GM18867 (cell line): ENCODE data around the gene NAV2.
"Not testable (repeated sequence)": the region's sequence is repeated elsewhere in the genome, so short reads cannot be mapped to it uniquely, and the experiment has no call there.

Experiments
- ATAC-seq: cut with Tn5 transposase; IDR thresholded peaks from one replicate; pipeline ENCODE4 v1.9.1; 2021; ENCODE audit warnings: mild to moderate bottlenecking, moderate library complexity; ENCODE audit not compliant: unreplicated experiment

NAV2 gene

GRCh38 chr11:19938866-19939265, 226.2 kb downstream of the NAV2 start:
- peak; percentile 57 for ATAC-seq

- peak; percentile 55 for ATAC-seq
Measured at GRCh38 chr11:19939415-19939929, 226.8 kb downstream of the NAV2 start.

GRCh38 chr11:19940831-19941230, 228.2 kb downstream of the NAV2 start:
- ATAC-seq = no peak

- ATAC-seq = no peak
Measured at GRCh38 chr11:19946681-19947080, 234.0 kb downstream of the NAV2 start.

- no peak for ATAC-seq
Measured at GRCh38 chr11:19947537-19948114, 235.0 kb downstream of the NAV2 start.

- ATAC-seq = no peak
Measured at GRCh38 chr11:19949606-19950005, 237.0 kb downstream of the NAV2 start.

- ATAC-seq = peak; percentile 89
Measured at GRCh38 chr11:19951558-19952115, 239.0 kb downstream of the NAV2 start.

- no peak for ATAC-seq
Measured at GRCh38 chr11:19952116-19952605, 239.5 kb downstream of the NAV2 start.

GRCh38 chr11:19952911-19953310, 240.3 kb downstream of the NAV2 start:
- no peak for ATAC-seq

GRCh38 chr11:19953336-19953735, 240.7 kb downstream of the NAV2 start:
- no peak for ATAC-seq

- no peak for ATAC-seq
Measured at GRCh38 chr11:19953909-19954308, 241.3 kb downstream of the NAV2 start.

- ATAC-seq = no peak
Measured at GRCh38 chr11:19954899-19955298, 242.3 kb downstream of the NAV2 start.

- ATAC-seq = no peak
Measured at GRCh38 chr11:19955660-19956059, 243.0 kb downstream of the NAV2 start.

- no peak for ATAC-seq
Measured at GRCh38 chr11:19956228-19956627, 243.6 kb downstream of the NAV2 start.

- no peak for ATAC-seq
Measured at GRCh38 chr11:19957294-19957943, 244.8 kb downstream of the NAV2 start.

- ATAC-seq = no peak
Measured at GRCh38 chr11:19958204-19958603, 245.6 kb downstream of the NAV2 start.

- ATAC-seq = no peak
Measured at GRCh38 chr11:19959210-19959609, 246.6 kb downstream of the NAV2 start.

- ATAC-seq = no peak
Measured at GRCh38 chr11:19959648-19960059, 247.0 kb downstream of the NAV2 start.

GRCh38 chr11:19960410-19960809, 247.8 kb downstream of the NAV2 start:
- ATAC-seq = not testable (repeated sequence)

GRCh38 chr11:19961225-19961624, 248.6 kb downstream of the NAV2 start:
- ATAC-seq = no peak

- ATAC-seq = no peak
Measured at GRCh38 chr11:19962053-19962800, 249.6 kb downstream of the NAV2 start.
